Thyroid gland (tissue), 4 donors: ENCODE measurements around the gene SEC23IP.

Experiments used
- POLR2A ChIP-seq, 2 donors: fragments of 450-650 bp; IDR thresholded peaks; one replicate each; pipeline ENCODE4 v1.6.1; 2017; ENCODE audit warnings: antibody characterized with exemption in 2 of 2, mild to moderate bottlenecking in 2 of 2, moderate library complexity in 1 of 2
- TF ChIP-seq, protein P1 (sequence below), 6 experiments: fragments of 200-600 bp in 3 of 6; fragments of 450-650 bp in 3 of 6; sonication (generic) in 3 of 6; IDR thresholded peaks; one replicate each; pipeline ENCODE4 v1.5.1; 2016 to 2019; ENCODE audit warnings: antibody characterized with exemption in 6 of 6, mild to moderate bottlenecking in 2 of 6, inconsistent platforms in 1 of 6, moderate library complexity in 1 of 6

DNA sequence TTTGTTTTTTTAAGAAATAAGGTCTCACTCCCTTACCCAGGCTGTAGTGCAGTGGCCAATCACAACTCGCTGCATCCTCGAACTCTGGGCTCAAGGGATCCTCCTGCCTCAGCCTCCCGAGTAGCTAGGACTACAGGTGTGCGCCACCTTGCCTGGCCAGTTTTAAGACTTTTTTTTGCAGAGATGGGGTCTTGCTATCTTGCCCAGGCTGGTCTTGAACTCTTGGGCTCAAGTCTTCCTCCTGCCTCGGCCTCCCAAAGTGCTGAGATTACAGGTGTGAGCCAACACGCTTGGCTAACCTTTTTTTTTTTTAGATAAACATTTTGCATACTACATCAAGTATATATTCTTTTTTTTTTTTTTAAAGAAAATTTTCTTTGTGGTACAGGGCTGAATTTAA is 18.2 kb downstream of the SEC23IP start:
- TF ChIP-seq, protein P1, sequence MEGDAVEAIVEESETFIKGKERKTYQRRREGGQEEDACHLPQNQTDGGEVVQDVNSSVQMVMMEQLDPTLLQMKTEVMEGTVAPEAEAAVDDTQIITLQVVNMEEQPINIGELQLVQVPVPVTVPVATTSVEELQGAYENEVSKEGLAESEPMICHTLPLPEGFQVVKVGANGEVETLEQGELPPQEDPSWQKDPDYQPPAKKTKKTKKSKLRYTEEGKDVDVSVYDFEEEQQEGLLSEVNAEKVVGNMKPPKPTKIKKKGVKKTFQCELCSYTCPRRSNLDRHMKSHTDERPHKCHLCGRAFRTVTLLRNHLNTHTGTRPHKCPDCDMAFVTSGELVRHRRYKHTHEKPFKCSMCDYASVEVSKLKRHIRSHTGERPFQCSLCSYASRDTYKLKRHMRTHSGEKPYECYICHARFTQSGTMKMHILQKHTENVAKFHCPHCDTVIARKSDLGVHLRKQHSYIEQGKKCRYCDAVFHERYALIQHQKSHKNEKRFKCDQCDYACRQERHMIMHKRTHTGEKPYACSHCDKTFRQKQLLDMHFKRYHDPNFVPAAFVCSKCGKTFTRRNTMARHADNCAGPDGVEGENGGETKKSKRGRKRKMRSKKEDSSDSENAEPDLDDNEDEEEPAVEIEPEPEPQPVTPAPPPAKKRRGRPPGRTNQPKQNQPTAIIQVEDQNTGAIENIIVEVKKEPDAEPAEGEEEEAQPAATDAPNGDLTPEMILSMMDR (IDR thresholded peaks at IDR 0.05): no peak
- TF ChIP-seq POLR2A (IDR thresholded peaks at IDR 0.05): no peak
